ENCODE results near the gene COLEC12. TPM values are rescaled to one million over a fixed set of nuclear protein-coding genes. Genes with fewer than 3 reads are reported as not detected.
A peak's percentile ranks its signal among the peaks of the same experiment; 100 is the strongest.

COLEC12 gene
- not detected for total RNA-seq

- no peak for DNase-seq (ENCODE audit: low spot score in 2 of 2)
- Mint-ChIP-seq H3K9me3 (no peaks in the 10 kb centered on the region), H3K36me3 (peaks cover 0 to 5% of the 10 kb centered on the region in 2 donors), H3K27ac (no peak within 1 kb of the TSS)
- no peak for ATAC-seq
Measured at GRCh38 chr18:500632-501405, at the start of gene COLEC12. Gene COLEC12 (minus strand): TSS chr18:500701. CDS start chr18:500514, 187 bp downstream.

GRCh38 chr18:549967-550366 lies 49.5 kb upstream of the COLEC12 start:
- Mint-ChIP-seq H3K27ac (no peak overlapping the region), H3K9me3 (no peaks in the 10 kb centered on the region), H3K36me3 (no peaks in the 10 kb centered on the region)
- DNase-seq (ENCODE audit: low spot score in 2 of 2), result no peak
- no peak for ATAC-seq

- ATAC-seq (no peak), DNase-seq (ENCODE audit: low spot score in 2 of 2) (no peak)
- no peak overlapping the region for H3K27ac Mint-ChIP-seq
- H3K9me3 Mint-ChIP-seq, result no peaks in the 10 kb centered on the region
- no peaks in the 10 kb centered on the region for H3K36me3 Mint-ChIP-seq
Measured at GRCh38 chr18:543447-544078, 43.1 kb upstream of the COLEC12 start.

GRCh38 chr18:533995-534601 lies 33.6 kb upstream of the COLEC12 start:
- Mint-ChIP-seq H3K27ac (no peak overlapping the region), H3K9me3 (no peaks in the 10 kb centered on the region)

GRCh38 chr18:532632-533031 lies 32.1 kb upstream of the COLEC12 start:
- ATAC-seq (no peak), DNase-seq (ENCODE audit: low spot score in 2 of 2) (no peak)
- no peak overlapping the region for H3K27ac Mint-ChIP-seq
- no peaks in the 10 kb centered on the region for H3K9me3 Mint-ChIP-seq
- no peaks in the 10 kb centered on the region for H3K36me3 Mint-ChIP-seq

More at GRCh38 chr18:533995-534601, 33.6 kb upstream of the COLEC12 start:
- H3K36me3 Mint-ChIP-seq, result no peaks in the 10 kb centered on the region
- ATAC-seq (no peak), DNase-seq (ENCODE audit: low spot score in 2 of 2) (no peak)

- ATAC-seq, result no peak
- H3K36me3 Mint-ChIP-seq, result no peaks in the 10 kb centered on the region
Measured at GRCh38 chr18:532018-532417, 31.5 kb upstream of the COLEC12 start.

GRCh38 chr18:527146-527545 lies 26.6 kb upstream of the COLEC12 start:
- no peaks in the 10 kb centered on the region for H3K9me3 Mint-ChIP-seq
- ATAC-seq (no peak), DNase-seq (ENCODE audit: low spot score in 2 of 2) (no peak)
- no peaks in the 10 kb centered on the region for H3K36me3 Mint-ChIP-seq
- H3K27ac Mint-ChIP-seq, result no peak overlapping the region

More at GRCh38 chr18:532018-532417, 31.5 kb upstream of the COLEC12 start:
- no peaks in the 10 kb centered on the region for H3K9me3 Mint-ChIP-seq
- no peak overlapping the region for H3K27ac Mint-ChIP-seq
- DNase-seq (ENCODE audit: low spot score in 2 of 2), result no peak

GRCh38 chr18:526681-527080 lies 26.2 kb upstream of the COLEC12 start:
- Mint-ChIP-seq H3K36me3 (no peaks in the 10 kb centered on the region), H3K27ac (no peak overlapping the region), H3K9me3 (no peaks in the 10 kb centered on the region)
- DNase-seq (ENCODE audit: low spot score in 2 of 2) (no peak), ATAC-seq (no peak)

- H3K9me3 Mint-ChIP-seq, result no peaks in the 10 kb centered on the region
- ATAC-seq (peak in 1 of 2 donors; percentile 32), DNase-seq (ENCODE audit: low spot score in 2 of 2) (no peak)
- no peak overlapping the region for H3K27ac Mint-ChIP-seq
- H3K36me3 Mint-ChIP-seq, result no peaks in the 10 kb centered on the region
Measured at GRCh38 chr18:525036-525797, 24.7 kb upstream of the COLEC12 start.

GRCh38 chr18:524466-524865 lies 24.0 kb upstream of the COLEC12 start:
- H3K36me3 Mint-ChIP-seq, result no peaks in the 10 kb centered on the region
- DNase-seq (ENCODE audit: low spot score in 2 of 2) (no peak), ATAC-seq (no peak)
- H3K27ac Mint-ChIP-seq, result no peak overlapping the region
- no peaks in the 10 kb centered on the region for H3K9me3 Mint-ChIP-seq

GRCh38 chr18:523561-523960 lies 23.1 kb upstream of the COLEC12 start:
- Mint-ChIP-seq H3K9me3 (no peaks in the 10 kb centered on the region), H3K27ac (no peak overlapping the region), H3K36me3 (no peaks in the 10 kb centered on the region)
- no peak for DNase-seq (ENCODE audit: low spot score in 2 of 2)
- no peak for ATAC-seq

- DNase-seq (ENCODE audit: low spot score in 2 of 2), result no peak
- peaks cover 4 to 7% of the 10 kb centered on the region in 2 donors for H3K9me3 Mint-ChIP-seq
- H3K36me3 Mint-ChIP-seq, result peaks cover 0 to 6% of the 10 kb centered on the region in 2 donors
- peak; percentile 18 to 84 for ATAC-seq
- peak overlapping the region in 1 of 2 donors; percentile 38 for H3K27ac Mint-ChIP-seq
Measured at GRCh38 chr18:519019-519879, 18.7 kb upstream of the COLEC12 start.

- Mint-ChIP-seq H3K27ac (no peak overlapping the region), H3K9me3 (peaks cover 4 to 10% of the 10 kb centered on the region in 2 donors), H3K36me3 (peaks cover 0 to 6% of the 10 kb centered on the region in 2 donors)
- no peak for ATAC-seq
- DNase-seq (ENCODE audit: low spot score in 2 of 2), result no peak
Measured at GRCh38 chr18:518081-518480, 17.6 kb upstream of the COLEC12 start.

- ATAC-seq (no peak), DNase-seq (ENCODE audit: low spot score in 2 of 2) (no peak)
- Mint-ChIP-seq H3K36me3 (peaks cover 0 to 6% of the 10 kb centered on the region in 2 donors), H3K27ac (no peak overlapping the region), H3K9me3 (peaks cover 4 to 10% of the 10 kb centered on the region in 2 donors)
Measured at GRCh38 chr18:515838-516237, 15.3 kb upstream of the COLEC12 start.

- Mint-ChIP-seq H3K27ac (no peak overlapping the region), H3K36me3 (peaks cover 0 to 6% of the 10 kb centered on the region in 2 donors), H3K9me3 (peaks cover 4 to 10% of the 10 kb centered on the region in 2 donors)
- ATAC-seq (no peak), DNase-seq (ENCODE audit: low spot score in 2 of 2) (no peak)
Measured at GRCh38 chr18:515156-515815, 14.8 kb upstream of the COLEC12 start.

All from activated naive CD4-positive, alpha-beta T cell treated with anti-CD3 and anti-CD28 coated beads, Interleukin-2, amount 50 U/mL, for 72 hours (primary cell).